ENCODE data around the gene S100A10.

GRCh38 chr1:152026895-152027294 lies 33.2 kb upstream of the S100A10 start:
- TF ChIP-seq, protein P1, sequence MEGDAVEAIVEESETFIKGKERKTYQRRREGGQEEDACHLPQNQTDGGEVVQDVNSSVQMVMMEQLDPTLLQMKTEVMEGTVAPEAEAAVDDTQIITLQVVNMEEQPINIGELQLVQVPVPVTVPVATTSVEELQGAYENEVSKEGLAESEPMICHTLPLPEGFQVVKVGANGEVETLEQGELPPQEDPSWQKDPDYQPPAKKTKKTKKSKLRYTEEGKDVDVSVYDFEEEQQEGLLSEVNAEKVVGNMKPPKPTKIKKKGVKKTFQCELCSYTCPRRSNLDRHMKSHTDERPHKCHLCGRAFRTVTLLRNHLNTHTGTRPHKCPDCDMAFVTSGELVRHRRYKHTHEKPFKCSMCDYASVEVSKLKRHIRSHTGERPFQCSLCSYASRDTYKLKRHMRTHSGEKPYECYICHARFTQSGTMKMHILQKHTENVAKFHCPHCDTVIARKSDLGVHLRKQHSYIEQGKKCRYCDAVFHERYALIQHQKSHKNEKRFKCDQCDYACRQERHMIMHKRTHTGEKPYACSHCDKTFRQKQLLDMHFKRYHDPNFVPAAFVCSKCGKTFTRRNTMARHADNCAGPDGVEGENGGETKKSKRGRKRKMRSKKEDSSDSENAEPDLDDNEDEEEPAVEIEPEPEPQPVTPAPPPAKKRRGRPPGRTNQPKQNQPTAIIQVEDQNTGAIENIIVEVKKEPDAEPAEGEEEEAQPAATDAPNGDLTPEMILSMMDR (IDR thresholded peaks at IDR 0.05; ENCODE audit: poor library complexity), result no peak
- TF ChIP-seq EZH2 (IDR thresholded peaks at IDR 0.05; ENCODE audit: borderline replicate concordance) (no peak), EZH2phosphoT487 (IDR thresholded peaks at IDR 0.05; ENCODE audit: low read depth, severe bottlenecking, unreplicated experiment) (no peak)

Measured in hepatocyte (in vitro differentiated cells).